Activated CD4-positive, alpha-beta T cell treated with anti-CD3 and anti-CD28 coated beads for 4 hours (primary cell): ENCODE results near the gene TREML2.
"Not testable (repeated sequence)": the region's sequence is repeated elsewhere in the genome, so short reads cannot be mapped to it uniquely, and the experiment has no call there.

Experiments used
- DNase-seq, 2 donors: peaks; one replicate each; pipeline ENCODE4 v3.0.0-alpha.2; 2020

Gene TREML2

DNA sequence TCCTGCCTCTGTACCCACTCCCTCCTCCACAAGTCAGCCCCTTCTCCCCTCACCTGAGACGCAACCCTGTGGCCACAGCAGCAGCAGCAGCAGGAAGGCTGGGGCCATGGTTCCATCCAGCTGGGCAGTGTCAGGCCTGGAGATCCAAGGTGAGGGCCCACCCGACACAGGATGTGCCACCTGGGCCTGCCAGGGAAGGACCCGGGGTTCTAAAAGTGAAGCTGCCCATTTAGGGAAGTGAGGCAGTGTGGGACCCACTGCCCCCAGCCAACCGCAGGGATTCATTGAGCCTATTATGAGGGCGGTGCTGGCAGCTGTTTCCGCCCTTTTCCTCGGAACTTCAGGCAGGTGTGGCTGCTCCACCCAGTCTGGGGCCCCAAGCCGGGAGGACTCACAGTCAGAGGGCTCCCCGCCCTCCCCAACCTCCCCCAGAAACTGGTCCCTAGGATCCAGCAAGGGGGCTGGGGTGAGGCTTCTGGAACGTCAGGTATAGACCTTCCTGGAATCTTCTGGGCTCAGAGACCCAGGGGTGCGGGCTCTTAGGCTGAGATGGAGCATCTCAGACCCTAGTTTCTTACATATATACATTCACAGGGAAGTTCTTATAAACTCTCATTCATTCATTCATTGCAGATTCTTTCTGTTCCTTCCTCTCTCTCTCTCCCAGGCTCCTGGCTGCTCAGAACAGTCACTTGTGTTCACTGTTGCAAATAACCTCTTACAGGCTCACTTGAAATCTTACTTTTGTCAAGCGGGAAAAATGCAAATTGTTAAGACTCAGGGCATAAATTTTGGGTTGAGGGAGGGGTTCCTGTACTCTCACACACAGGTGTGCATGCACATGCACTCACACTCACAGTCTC, at the start of gene TREML2:
TREML2 (minus strand) TSS at position 249 of the 863 bp plus-strand sequence; CDS start at position 108, 141 bp downstream.
- peak; percentile 18 to 29 for DNase-seq

GRCh38 chr6:41247882-41248705, 47.1 kb upstream of the TREML2 start:
- DNase-seq: no peak

GRCh38 chr6:41247288-41247865, 46.4 kb upstream of the TREML2 start:
- DNase-seq: no peak

GRCh38 chr6:41246529-41246928, 45.6 kb upstream of the TREML2 start:
- DNase-seq: not testable (repeated sequence)

- DNase-seq: no peak
Measured at GRCh38 chr6:41239467-41240159, 38.7 kb upstream of the TREML2 start.

DNA sequence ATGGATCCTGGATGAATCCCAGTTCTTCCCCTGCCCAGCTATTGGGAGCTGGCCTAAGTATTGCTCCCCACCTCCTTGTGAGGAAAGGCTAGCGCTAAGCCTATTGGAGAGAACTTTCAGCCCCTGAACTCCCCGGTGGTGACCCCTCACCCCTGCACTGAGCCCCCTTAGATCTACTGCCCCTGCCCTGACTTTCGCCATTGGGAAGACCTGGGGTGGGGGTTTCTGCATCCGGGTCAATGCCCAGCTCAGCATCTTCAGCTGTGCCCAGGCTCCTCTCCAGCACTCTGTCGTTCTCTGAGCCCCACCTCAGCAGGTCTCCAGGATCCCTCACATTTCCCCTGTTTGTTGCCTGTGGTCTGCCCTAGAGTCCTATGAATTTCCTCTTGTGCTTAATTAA, 36.2 kb upstream of the TREML2 start:
- no peak for DNase-seq

DNA sequence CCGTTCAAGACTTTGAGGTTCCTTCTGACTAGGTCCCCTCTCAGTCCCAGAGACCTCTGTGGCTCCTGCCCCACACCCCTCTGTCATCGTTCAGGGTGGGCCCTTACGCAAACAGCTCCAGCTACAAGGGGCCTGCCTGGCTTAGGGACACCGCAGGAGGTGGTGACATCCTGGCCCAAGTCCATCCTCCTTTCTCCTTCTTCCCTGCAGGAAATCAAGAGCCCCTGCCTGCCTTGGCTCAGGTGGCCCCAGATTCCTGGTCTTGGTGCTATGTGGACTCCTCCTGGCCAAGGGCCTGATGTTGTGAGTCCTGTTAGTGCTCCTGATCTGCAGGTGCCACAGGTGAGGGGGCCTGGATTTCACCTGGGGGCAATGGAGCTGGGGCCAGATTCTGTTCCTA, 35.3 kb upstream of the TREML2 start:
- no peak for DNase-seq

DNA sequence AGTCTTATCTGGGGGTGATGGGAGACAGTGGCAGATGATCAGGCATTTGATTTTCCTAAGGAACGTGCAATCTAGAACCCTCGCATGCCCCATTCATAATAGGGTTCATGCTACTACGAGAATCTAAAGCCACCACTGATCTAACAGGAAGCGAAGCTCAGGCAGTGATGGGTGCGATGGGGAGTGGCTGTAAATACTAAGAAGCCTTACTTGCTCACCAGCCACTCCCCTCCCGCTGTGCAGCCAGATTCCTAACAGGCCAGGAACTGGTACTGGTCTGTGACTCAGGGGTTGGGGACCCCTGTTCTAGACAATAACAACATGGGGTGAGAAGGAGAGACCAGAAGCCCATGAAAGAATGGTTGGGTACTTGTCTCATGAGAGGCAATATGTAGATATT, 31.7 kb upstream of the TREML2 start:
- no peak for DNase-seq

DNA sequence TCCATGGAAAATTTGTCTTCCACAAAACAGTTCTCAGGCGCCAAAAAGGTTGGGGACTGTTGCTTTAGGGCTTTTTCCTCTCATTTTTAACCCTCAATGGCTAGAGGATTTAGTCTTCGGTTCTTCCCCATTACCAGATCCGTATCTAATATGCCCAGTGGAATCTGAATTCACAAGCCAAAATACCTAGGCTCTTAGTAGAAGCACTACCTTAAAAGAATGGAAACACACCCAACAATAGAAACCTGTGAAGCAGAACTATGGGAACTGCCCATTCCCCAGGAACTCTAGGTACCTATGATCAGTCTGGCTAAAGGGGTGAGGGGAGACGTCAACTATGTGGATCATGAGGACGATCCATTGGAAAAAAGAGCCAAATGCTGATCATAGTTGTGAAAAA, 30.3 kb upstream of the TREML2 start:
- no peak for DNase-seq

DNA sequence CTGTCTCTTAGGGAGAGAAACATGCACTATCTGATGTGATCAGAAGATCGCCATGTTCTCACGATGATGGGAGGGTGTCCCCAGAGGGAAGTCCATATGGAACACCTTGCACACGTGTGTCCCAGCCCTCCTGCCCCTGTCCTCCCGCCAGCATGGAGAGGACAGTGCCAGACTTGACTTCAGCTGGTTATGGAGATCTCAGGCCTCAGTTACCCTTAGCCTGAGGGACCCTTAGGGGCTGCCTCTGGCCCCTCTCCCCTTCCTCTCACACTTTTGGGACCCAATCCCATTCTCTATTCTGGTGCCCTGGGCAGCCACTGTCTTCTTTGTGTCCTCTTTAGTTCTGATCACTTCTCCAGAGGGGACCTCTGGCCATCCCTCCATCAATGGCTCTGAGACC, 28.8 kb upstream of the TREML2 start:
- no peak for DNase-seq

- DNase-seq: no peak
Measured at GRCh38 chr6:41228616-41229015, 27.7 kb upstream of the TREML2 start.

- DNase-seq: no peak
Measured at GRCh38 chr6:41228096-41228495, 27.1 kb upstream of the TREML2 start, which contains the start of gene TREML4. Gene TREML4 (plus strand): TSS chr6:41228349. CDS start chr6:41228428, 79 bp downstream.

- DNase-seq: no peak
Measured at GRCh38 chr6:41226752-41227151, 25.8 kb upstream of the TREML2 start.

DNA sequence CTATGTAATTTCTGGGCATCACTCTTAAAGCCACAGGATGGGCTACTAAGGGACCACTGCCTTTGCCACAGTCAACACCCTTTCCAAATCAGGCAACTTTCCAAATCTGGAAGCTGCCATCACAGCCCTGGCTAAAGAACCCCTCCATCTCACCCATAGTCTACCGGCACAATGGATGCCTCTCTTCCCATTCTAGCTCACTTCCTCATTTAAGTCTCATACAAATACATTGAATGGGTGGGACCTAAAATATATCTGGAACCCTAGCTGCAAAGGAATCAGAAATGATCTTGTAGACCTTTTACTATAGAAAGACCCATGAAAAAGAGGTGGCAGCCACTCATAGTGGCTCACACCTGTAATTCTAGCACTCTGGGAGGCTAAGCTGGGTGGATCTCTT, 23.9 kb upstream of the TREML2 start:
- DNase-seq: no peak

DNA sequence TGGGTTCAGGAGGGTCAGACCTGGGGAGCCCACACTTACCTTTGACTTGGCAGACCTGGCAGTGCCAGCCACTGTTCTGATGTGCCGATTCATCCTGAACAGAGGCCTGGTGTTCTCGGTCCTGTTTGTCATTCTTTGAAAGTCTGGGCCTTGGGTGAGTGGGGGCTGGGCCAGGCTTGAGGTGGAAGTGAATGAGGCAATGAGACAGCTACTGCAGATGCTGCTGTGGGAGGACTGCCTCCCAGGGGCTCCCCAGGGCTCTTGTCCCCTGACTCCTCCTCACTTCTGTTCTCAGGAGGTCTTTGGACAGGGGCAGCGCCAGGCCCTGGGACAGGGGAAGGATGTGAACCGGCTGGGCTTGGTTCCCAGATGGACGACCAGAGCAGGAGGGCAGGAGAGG, 21.6 kb upstream of the TREML2 start:
- DNase-seq: no peak

- no peak for DNase-seq
Measured at GRCh38 chr6:41222045-41222444, 21.1 kb upstream of the TREML2 start.

DNA sequence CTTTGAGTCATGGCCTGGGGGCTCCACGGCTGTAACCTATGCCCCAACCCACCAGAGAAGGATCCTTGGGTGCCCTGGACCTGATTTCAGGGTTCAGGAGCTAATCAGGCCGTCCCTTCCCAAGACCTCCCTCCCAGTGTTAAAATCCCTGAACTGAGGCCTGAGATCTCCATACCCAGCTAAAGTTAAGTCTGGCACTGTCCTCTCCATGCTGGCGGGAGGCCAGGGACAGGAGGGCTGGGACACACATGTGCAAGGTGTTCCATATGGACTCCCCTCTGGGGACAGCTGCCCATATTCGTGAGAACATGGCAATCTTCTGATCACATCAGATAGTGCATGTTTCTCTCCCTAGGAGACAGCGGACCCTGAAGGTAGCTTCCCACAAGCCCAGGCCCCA, 15.7 kb upstream of the TREML2 start:
- DNase-seq: no peak

DNA sequence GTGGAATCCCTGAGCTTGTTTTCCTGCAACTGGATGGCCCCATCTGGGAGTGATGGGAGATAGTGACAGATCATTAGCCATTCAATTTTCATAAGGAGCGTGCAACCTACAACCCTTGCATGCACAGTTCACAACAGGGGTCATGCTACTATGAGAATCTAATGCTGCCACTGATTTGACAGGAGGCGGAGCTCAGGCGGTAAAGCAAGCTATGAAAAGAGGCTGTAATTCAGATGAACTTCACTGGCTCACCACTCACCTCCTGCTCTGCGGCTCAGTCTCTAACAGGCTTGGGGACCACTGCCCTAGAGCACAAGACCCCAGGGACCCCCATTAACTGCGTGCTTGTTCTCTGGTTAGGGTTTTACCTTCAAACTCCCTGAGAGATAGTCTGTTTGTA, 14.8 kb upstream of the TREML2 start:
- no peak for DNase-seq

- no peak for DNase-seq
Measured at GRCh38 chr6:41214559-41215238, 13.8 kb upstream of the TREML2 start.

DNA sequence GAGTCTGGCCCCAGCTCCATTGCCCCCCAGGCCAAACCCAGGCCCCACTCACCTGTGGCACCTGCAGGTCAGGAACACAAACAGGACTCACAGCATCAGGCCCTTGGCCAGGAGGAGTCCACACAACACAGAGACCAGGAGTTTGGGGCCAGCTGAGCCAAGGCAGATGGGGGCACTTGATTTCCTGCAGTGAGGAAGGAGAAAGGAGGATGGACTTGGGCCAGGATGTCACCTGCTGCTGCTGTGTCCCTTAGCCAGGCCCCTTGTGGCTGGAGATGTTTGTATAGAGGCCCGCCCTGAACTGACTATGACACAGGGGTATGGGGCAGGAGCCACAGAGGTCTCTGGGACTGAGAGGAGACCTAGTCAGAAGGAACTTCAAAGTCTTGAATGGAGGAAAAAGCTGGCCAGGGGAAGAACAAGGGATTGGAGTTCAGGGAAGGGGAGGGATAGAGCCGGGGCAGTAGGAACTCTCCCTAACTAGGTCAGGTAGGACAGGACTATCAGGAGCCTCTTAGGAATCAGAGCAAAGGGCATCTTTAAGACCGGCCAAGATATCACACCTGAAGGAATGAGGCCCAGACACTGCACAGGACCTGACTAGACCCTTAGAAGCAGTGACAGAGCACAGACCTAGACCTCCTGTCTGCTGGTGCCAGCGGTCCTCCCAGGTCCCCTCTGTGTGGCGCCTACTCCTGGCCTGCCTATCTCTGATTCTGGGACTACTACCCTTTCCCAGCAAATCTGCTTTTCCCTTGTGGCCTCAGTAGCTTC, 8.8 kb upstream of the TREML2 start:
- DNase-seq: no peak

DNA sequence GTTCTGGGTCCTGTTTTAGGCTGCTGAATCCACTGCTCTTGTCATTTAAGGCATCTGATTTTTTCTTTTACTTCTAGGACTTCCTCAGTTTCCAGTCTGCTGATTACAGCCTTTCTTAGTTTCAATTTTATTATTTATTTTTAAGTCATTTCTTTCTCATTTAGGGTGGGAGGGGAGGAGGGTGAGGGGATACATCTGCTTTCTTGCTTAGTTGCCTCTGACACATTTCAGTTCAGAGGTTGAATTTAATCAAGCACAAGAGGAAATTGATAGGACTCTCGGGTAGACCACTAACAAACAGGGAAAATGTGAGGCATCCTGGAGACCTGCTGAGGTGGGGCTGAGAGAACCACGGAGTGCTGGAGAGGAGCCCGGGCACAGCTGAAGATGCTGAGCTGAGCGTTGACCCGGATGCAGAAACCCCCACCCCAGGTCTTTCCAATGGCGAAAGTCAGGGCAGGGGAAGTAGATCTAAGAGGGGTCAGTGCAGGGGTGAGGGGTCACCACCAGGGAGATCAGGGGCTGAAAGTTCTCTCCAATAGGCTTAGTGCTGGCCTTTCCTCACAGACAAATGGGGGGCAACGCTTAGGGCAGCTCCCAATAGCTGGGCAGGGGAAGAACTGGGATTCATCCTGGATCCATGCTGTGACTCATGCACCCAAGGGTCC, 7.6 kb upstream of the TREML2 start:
- no peak for DNase-seq
